SK-N-SH (cell line): Measurements from ENCODE around the gene IMPDH2. TPM values are rescaled to one million over a fixed set of nuclear protein-coding genes. Genes with fewer than 3 reads are reported as not detected.

Experiments
- CTCF ChIA-PET: fragments of 300-600, 350-600 bp; formaldehyde crosslinking; extraction: SDS; loops from one replicate; lab custom pipeline; 2021; lab: Yijun Ruan, JAX
- POLR2A ChIA-PET: fragments of 350-600 bp; sonication (Branson Sonifier 250); formaldehyde crosslinking; extraction: SDS; loops from one replicate; lab custom pipeline; 2020; ENCODE audit warnings: antibody characterized with exemption, inconsistent platforms; lab: Yijun Ruan, JAX
- DNase-seq: peaks from one replicate; pipeline ENCODE4 v3.0.0; 2012
- H2AFZ ChIP-seq: fragments of 200-600 bp; sonication (generic); 2 replicates; pipeline ENCODE4 v1.8.1; 2016; ENCODE audit warnings: antibody characterized with exemption, mild to moderate bottlenecking, low read depth
- H3F3A ChIP-seq: fragments of 200-600 bp; sonication (generic); replicated peaks from 2 replicates; pipeline ENCODE3; 2016; ENCODE audit warnings: antibody characterized with exemption, mild to moderate bottlenecking; ENCODE audit not compliant: insufficient read depth
- H3K27ac ChIP-seq, 2 experiments: fragments of 200-500 bp in 1 of 2; fragments of 200-600 bp in 1 of 2; sonication (Bioruptor generic) in 1 of 2; sonication (generic), shearing (Covaris generic) in 1 of 2; 2 replicates each; pipeline versions ENCODE4 v1.5.1 to v1.6.1; 2014 to 2016; ENCODE audit warnings: low read depth in 2 of 2, inconsistent platforms in 1 of 2, low read length in 1 of 2, mild to moderate bottlenecking in 1 of 2, mixed read lengths in 1 of 2
- H3K27me3 ChIP-seq: fragments of 200-600 bp; sonication (generic), shearing (Covaris generic); 2 replicates; pipeline ENCODE4 v1.6.1; 2016; ENCODE audit warnings: mixed run types; ENCODE audit not compliant: insufficient read depth
- H3K36me3 ChIP-seq, 2 experiments: fragments of 200-500 bp in 1 of 2; fragments of 200-600 bp in 1 of 2; sonication (Bioruptor generic) in 1 of 2; sonication (generic) in 1 of 2; replicated peaks in 1 of 2; 2 replicates each; pipeline versions ENCODE3 to v1.5.1; 2014 to 2016; ENCODE audit warnings: low read length in 1 of 2, mild to moderate bottlenecking in 1 of 2; ENCODE audit not compliant: insufficient read depth in 2 of 2, control insufficient read depth in 1 of 2
- H3K4me1 ChIP-seq, 2 experiments: fragments of 200-500 bp in 1 of 2; fragments of 200-600 bp in 1 of 2; sonication (Bioruptor generic) in 1 of 2; sonication (generic), shearing (Covaris generic) in 1 of 2; 2 replicates each; pipeline versions ENCODE4 v1.5.1 to v1.6.1; 2014 to 2016; ENCODE audit warnings: low read depth in 1 of 2, low read length in 1 of 2, mixed run types in 1 of 2; ENCODE audit not compliant: insufficient read depth in 2 of 2, control insufficient read depth in 1 of 2
- H3K4me2 ChIP-seq: fragments of 200-600 bp; sonication (generic), shearing (Covaris generic); 2 replicates; pipeline ENCODE4 v1.6.1; 2017; ENCODE audit warnings: mixed run types
- H3K4me3 ChIP-seq, 2 experiments: fragments of 200-500 bp in 1 of 2; fragments of 200-600 bp in 1 of 2; sonication (Bioruptor generic) in 1 of 2; sonication (generic), shearing (Covaris generic) in 1 of 2; 2 replicates each; pipeline versions ENCODE4 v1.5.1 to v1.8.1; 2014 to 2016; ENCODE audit warnings: low read depth in 2 of 2, inconsistent platforms in 1 of 2, low read length in 1 of 2, mild to moderate bottlenecking in 1 of 2, mixed read lengths in 1 of 2, moderate library complexity in 1 of 2
- H3K79me2 ChIP-seq: fragments of 200-600 bp; sonication (generic); 2 replicates; pipeline ENCODE4 v1.8.1; 2017; ENCODE audit warnings: mild to moderate bottlenecking; ENCODE audit not compliant: insufficient read depth
- H3K9ac ChIP-seq: fragments of 200-600 bp; sonication (generic); 2 replicates; pipeline ENCODE4 v1.6.1; 2017; ENCODE audit warnings: mixed run types
- H3K9me2 ChIP-seq: fragments of 200-600 bp; sonication (generic); 2 replicates; pipeline ENCODE4 v1.6.1; 2017; ENCODE audit warnings: mixed run types
- H3K9me3 ChIP-seq: fragments of 200-600 bp; sonication (generic); 2 replicates; pipeline ENCODE4 v1.6.1; 2017; ENCODE audit warnings: mixed run types, mild to moderate bottlenecking, moderate library complexity
- H4K20me1 ChIP-seq: fragments of 200-600 bp; sonication (generic); 2 replicates; pipeline ENCODE4 v1.6.1; 2017; ENCODE audit warnings: mild to moderate bottlenecking, mixed run types; ENCODE audit not compliant: insufficient read depth
- CHD2 ChIP-seq: fragments of 150-350 bp; IDR thresholded peaks from 2 replicates; pipeline ENCODE4 v1.6.1; 2018; ENCODE audit warnings: low read length; ENCODE audit not compliant: partially characterized antibody
- ELF1 ChIP-seq: IDR thresholded peaks from 2 replicates; pipeline ENCODE4 v1.4.0; 2012
- FOXJ3 ChIP-seq: sonication (generic); formaldehyde crosslinking; IDR thresholded peaks from 2 replicates; pipeline ENCODE4 v1.5.1; 2020; ENCODE audit warnings: mild to moderate bottlenecking, missing genetic modification reagents
- FOXM1 ChIP-seq: IDR thresholded peaks from 2 replicates; pipeline ENCODE4 v1.4.0; 2012; ENCODE audit warnings: low read depth, mild to moderate bottlenecking
- GABPA ChIP-seq: IDR thresholded peaks from 2 replicates; pipeline ENCODE4 v1.4.0; 2012; ENCODE audit warnings: low read depth, mild to moderate bottlenecking
- GATA2 ChIP-seq: sonication (generic); formaldehyde crosslinking; IDR thresholded peaks from 2 replicates; pipeline ENCODE4 v1.5.0; 2020; ENCODE audit warnings: mild to moderate bottlenecking, missing genetic modification reagents
- JUND ChIP-seq: IDR thresholded peaks from 2 replicates; pipeline ENCODE4 v1.4.0; 2012
- MAX ChIP-seq: IDR thresholded peaks from 2 replicates; pipeline ENCODE4 v1.4.0; 2012; ENCODE audit warnings: low read depth
- MEF2A ChIP-seq: IDR thresholded peaks from 2 replicates; pipeline ENCODE4 v1.4.0; 2012; ENCODE audit warnings: low read depth, borderline replicate concordance
- MXI1 ChIP-seq: IDR thresholded peaks from 2 replicates; pipeline ENCODE4 v1.6.1; 2012; ENCODE audit warnings: mild to moderate bottlenecking, low read depth, low read length, improper control_type of control experiment
- NFIC ChIP-seq: IDR thresholded peaks from 2 replicates; pipeline ENCODE4 v1.4.0; 2012; ENCODE audit warnings: borderline replicate concordance
- NRF1 ChIP-seq: IDR thresholded peaks from 2 replicates; pipeline ENCODE4 v1.6.1; 2012; ENCODE audit warnings: low read depth, mild to moderate bottlenecking, low read length
- PBX3 ChIP-seq: IDR thresholded peaks from 2 replicates; pipeline ENCODE4; 2012
- POLR2AphosphoS5 ChIP-seq: IDR thresholded peaks from 2 replicates; pipeline ENCODE4 v1.6.1; 2012; ENCODE audit warnings: low read depth, low read length
- RCOR1 ChIP-seq: fragments of 150-350 bp; IDR thresholded peaks from 2 replicates; pipeline ENCODE4 v1.6.1; 2017; ENCODE audit warnings: antibody characterized with exemption, low read length
- SIN3A ChIP-seq: IDR thresholded peaks from 2 replicates; pipeline ENCODE4 v1.6.1; 2012; ENCODE audit warnings: low read depth, mild to moderate bottlenecking, low read length, moderate library complexity, borderline replicate concordance
- TCF12 ChIP-seq: IDR thresholded peaks from 2 replicates; pipeline ENCODE4 v1.4.0; 2012
- TEAD4 ChIP-seq: IDR thresholded peaks from 2 replicates; pipeline ENCODE4 v1.4.0; 2012; ENCODE audit warnings: mild to moderate bottlenecking, borderline replicate concordance; ENCODE audit not compliant: insufficient read depth
- USF1 ChIP-seq: IDR thresholded peaks from 2 replicates; pipeline ENCODE4 v1.4.0; 2012; ENCODE audit warnings: low read depth, borderline replicate concordance
- YY1 ChIP-seq: IDR thresholded peaks from 2 replicates; pipeline ENCODE4 v1.4.0; 2012; ENCODE audit warnings: low read depth, mild to moderate bottlenecking
- ZBTB33 ChIP-seq: IDR thresholded peaks from 2 replicates; pipeline ENCODE4 v1.4.0; 2012; ENCODE audit warnings: low read depth, borderline replicate concordance
- WGBS: methylation state at CpG from one replicate; pipeline ENCODE4 v1.1.6; 2017; ENCODE audit warnings: low lambda C conversion rate; 5-methylcytosine and 5-hydroxymethylcytosine counted together
- polyA plus RNA-seq, 3 experiments: library from polyadenylated mRNA; depleted of rRNA; stranded (reverse); fragments of >200 nt; gene quantifications; 2 replicates each; pipeline ENCODE4 v1.2.3, GENCODE V29; 2012

IMPDH2 gene
- polyA plus RNA-seq, 1 of the 3 experiments (the other 2 are of a cell fraction), result 305 TPM

GRCh38 chr3:49018707-49019006, 10.5 kb downstream of the IMPDH2 start:
- Histone ChIP-seq H3F3A (peaks cover 39% of the 10 kb centered on the region), H3K9me2 (no peaks in the 10 kb centered on the region), H3K27me3 (no peaks in the 10 kb centered on the region), H3K4me2 (peak overlapping the region; percentile 97), H3K9ac (peak overlapping the region; percentile 80), H3K79me2 (peaks cover 55% of the 10 kb centered on the region), H3K4me1 (peaks cover 0 to 34% of the 10 kb centered on the region in 2 experiments; a peak in 1 of 4 replicates), H3K9me3 (no peaks in the 10 kb centered on the region), H3K27ac (peak overlapping the region; percentile 89 to 99), H3K4me3 (peak overlapping the region; percentile 83 to 87), H4K20me1 (peaks cover 15% of the 10 kb centered on the region), H2AFZ (peak overlapping the region; percentile 77; the same call in 1 of the 2 replicates), H3K36me3 (peaks cover 15 to 34% of the 10 kb centered on the region in 2 experiments)
- POLR2A ChIA-PET, result interaction anchor here (1.1 to 3.7 kb wide), 3 partner anchors 9 to 75 kb away, joined by 3 to 46 read pairs (median 3); partner anchors contain the start of gene WDR6
- 0% methylated on average over 6 of the region's 18 CpGs for WGBS
- TF ChIP-seq MXI1, result peak; percentile 6; the same call in 1 of the 2 replicates
- TF ChIP-seq GATA2 (CRISPR knock-in tag), result no peak
- TF ChIP-seq POLR2AphosphoS5, result peak; percentile 14; the same call in 1 of the 2 replicates
- no peak for DNase-seq
- CTCF ChIA-PET, result interaction anchor here (1.3 to 14.2 kb wide), 3 partner anchors 11 to 430 kb away, joined by 3 to 114 read pairs (median 39); partner anchors contain the start of genes P4HTM and WDR6

- H3K9me2 ChIP-seq, result no peaks in the 10 kb centered on the region
- POLR2A ChIA-PET, result interaction anchor here (0.6 to 3.7 kb wide), 6 partner anchors 9 to 78 kb away, joined by 3 to 46 read pairs (median 3); partner anchors contain the start of gene WDR6
- H2AFZ ChIP-seq, result peak within 1 kb of the TSS; percentile 77; the same call in 1 of the 2 replicates
- peak; percentile 89 for DNase-seq
- WGBS, result 1% methylated on average over 28 of the region's 85 CpGs
- peaks cover 0 to 34% of the 10 kb centered on the region in 2 experiments; a peak in 1 of 4 replicates for H3K4me1 ChIP-seq
- peak within 1 kb of the TSS; percentile 80 for H3K9ac ChIP-seq
- H3K4me2 ChIP-seq, result peak within 1 kb of the TSS; percentile 97
- peaks cover 10 to 37% of the 10 kb centered on the region in 2 experiments for H3K36me3 ChIP-seq
- H4K20me1 ChIP-seq, result peaks cover 20% of the 10 kb centered on the region
- no peaks in the 10 kb centered on the region for H3K9me3 ChIP-seq
- H3F3A ChIP-seq, result peaks cover 34% of the 10 kb centered on the region
- peak within 1 kb of the TSS; percentile 89 to 99 for H3K27ac ChIP-seq
- H3K79me2 ChIP-seq, result peaks cover 55% of the 10 kb centered on the region
- no peaks in the 10 kb centered on the region for H3K27me3 ChIP-seq
- peak within 1 kb of the TSS; percentile 83 to 87 for H3K4me3 ChIP-seq
- CTCF ChIA-PET, result interaction anchor here (0.8 to 14.2 kb wide), 5 partner anchors 10 to 431 kb away, joined by 3 to 114 read pairs (median 3); partner anchors contain the start of genes P4HTM, USP4 and WDR6
- TF ChIP-seq MAX, result peak; percentile 18
- 0 out of 2 replicates have a peak, but pooled peaks have one; percentile 27 for TF ChIP-seq NFIC
- peak; percentile 63 for TF ChIP-seq ZBTB33
- peak; percentile 55; the same call in 1 of the 2 replicates for TF ChIP-seq MXI1
- TF ChIP-seq JUND, result 0 out of 2 replicates have a peak, but pooled peaks have one; percentile 28
- peak; percentile 26 for TF ChIP-seq CHD2
- no peak for TF ChIP-seq RCOR1
- TF ChIP-seq USF1, result no peak; the same call in 1 of the 2 replicates
- peak; percentile 80 for TF ChIP-seq YY1
- peak; percentile 73 for TF ChIP-seq ELF1
- no peak for TF ChIP-seq MEF2A
- peak; percentile 83 for TF ChIP-seq POLR2AphosphoS5
- TF ChIP-seq TCF12, result peak; percentile 28; the same call in 1 of the 2 replicates
- peak; percentile 44; the same call in 1 of the 2 replicates for TF ChIP-seq PBX3
- 0 out of 2 replicates have a peak, but pooled peaks have one; percentile 31 for TF ChIP-seq TEAD4
- TF ChIP-seq GABPA, result peak; percentile 90
- TF ChIP-seq NRF1, result peak; percentile 77
- peak; percentile 11; the same call in 1 of the 2 replicates for TF ChIP-seq SIN3A
- TF ChIP-seq FOXJ3, result no peak
- TF ChIP-seq GATA2 (CRISPR knock-in tag), result no peak
- no peak for TF ChIP-seq FOXM1
Observed at GRCh38 chr3:49017971-49018706, 11.1 kb downstream of the IMPDH2 start, which contains the start of gene DALRD3. Gene DALRD3, minus strand, starts transcription at chr3:49018580. Its CDS starts 16 bp downstream, at chr3:49018564.
